H1 (cell line): ENCODE data around the gene WDFY1. TPM values are rescaled to one million over a fixed set of nuclear protein-coding genes. Genes with fewer than 3 reads are reported as not detected.

Experiments
- CTCF ChIA-PET: fragments of 300-600 bp; sonication (Branson Sonifier 250); formaldehyde crosslinking; loops from one replicate; lab custom pipeline; 2021; ENCODE audit not compliant: partially characterized antibody; lab: Charles Lee
- POLR2A ChIA-PET: fragments of 300-600 bp; sonication (Branson Sonifier 250); formaldehyde crosslinking; loops from one replicate; lab custom pipeline; 2021; ENCODE audit warnings: inconsistent platforms; ENCODE audit not compliant: partially characterized antibody; lab: Charles Lee
- DNase-seq, 2 experiments: peaks; one replicate each; pipeline versions ENCODE4 v3.0.0 to v3.0.0-alpha.2; 2010 to 2022; ENCODE audit warnings: low spot score in 2 of 2, low read depth in 1 of 2, mixed read lengths in 1 of 2
- FAIRE-seq: peaks from 2 replicates; lab custom pipeline; 2011; peaks lifted over from hg19 to GRCh38; lab: Jason Lieb, UNC
- H2AFZ ChIP-seq: 2 replicates; pipeline ENCODE4 v1.8.1; 2012; ENCODE audit warnings: low read length, inconsistent platforms
- H2AK5ac ChIP-seq: 2 replicates; pipeline ENCODE4 v1.6.1; 2013; ENCODE audit warnings: low read depth, low read length
- H2BK120ac ChIP-seq: replicated peaks from 2 replicates; pipeline ENCODE3; 2013; ENCODE audit warnings: low read depth, low read length, inconsistent platforms
- H2BK12ac ChIP-seq: 2 replicates; pipeline ENCODE4 v1.6.1; 2013; ENCODE audit warnings: low read depth, low read length
- H2BK15ac ChIP-seq: 2 replicates; pipeline ENCODE4 v1.6.1; 2013; ENCODE audit warnings: low read length
- H2BK20ac ChIP-seq: 2 replicates; pipeline ENCODE4 v1.6.1; 2013; ENCODE audit warnings: low read length
- H2BK5ac ChIP-seq: 2 replicates; pipeline ENCODE4 v1.6.1; 2013; ENCODE audit warnings: low read depth, low read length
- H3K14ac ChIP-seq: 2 replicates; pipeline ENCODE4 v1.6.1; 2013; ENCODE audit warnings: inconsistent platforms; ENCODE audit not compliant: insufficient read length
- H3K18ac ChIP-seq: 2 replicates; pipeline ENCODE4 v1.6.1; 2013; ENCODE audit warnings: low read length; ENCODE audit errors: extremely low read depth
- H3K23ac ChIP-seq: 2 replicates; pipeline ENCODE4 v1.6.1; 2013; ENCODE audit warnings: inconsistent platforms; ENCODE audit not compliant: insufficient read length
- H3K23me2 ChIP-seq: 2 replicates; pipeline ENCODE4 v1.6.1; 2013; ENCODE audit warnings: low read depth, low read length
- H3K27ac ChIP-seq: 2 replicates; pipeline ENCODE4 v1.6.1; 2011; ENCODE audit warnings: low read depth, low read length, inconsistent platforms
- H3K27me3 ChIP-seq, 4 experiments: replicated peaks in 1 of 4; 1 replicate in 1 of 4; 2 replicates in 3 of 4; pipeline versions ENCODE4 v1.6.1 to v1.8.1; 2011 to 2013; ENCODE audit warnings: low read length in 3 of 4, mild to moderate bottlenecking in 3 of 4, inconsistent platforms in 2 of 4, mixed read lengths in 2 of 4, moderate library complexity in 1 of 4; ENCODE audit not compliant: control insufficient read depth in 3 of 4, insufficient read depth in 3 of 4; ENCODE audit errors: extremely low read depth in 1 of 4
- H3K36me3 ChIP-seq, 4 experiments: 2 replicates each; pipeline versions ENCODE4 v1.6.1 to v1.8.1; 2011 to 2013; ENCODE audit warnings: mild to moderate bottlenecking in 4 of 4, low read length in 3 of 4, moderate library complexity in 2 of 4, control low read depth in 1 of 4, inconsistent platforms in 1 of 4; ENCODE audit not compliant: insufficient read depth in 4 of 4, control insufficient read depth in 2 of 4
- H3K4ac ChIP-seq: replicated peaks from 2 replicates; pipeline ENCODE3; 2013; ENCODE audit warnings: low read length, low read depth, mixed read lengths, inconsistent platforms; ENCODE audit not compliant: insufficient read length
- H3K4me1 ChIP-seq, 4 experiments: replicated peaks in 1 of 4; 1 replicate in 1 of 4; 2 replicates in 3 of 4; pipeline versions ENCODE4 v1.6.1 to v1.8.1; 2011 to 2013; ENCODE audit warnings: low read length in 3 of 4, inconsistent platforms in 2 of 4, mixed read lengths in 1 of 4; ENCODE audit not compliant: insufficient read depth in 4 of 4, control insufficient read depth in 3 of 4
- H3K4me2 ChIP-seq, 2 experiments: 2 replicates each; pipeline versions ENCODE4 v1.6.1 to v1.8.1; 2011 to 2013; ENCODE audit warnings: low read depth in 2 of 2, low read length in 2 of 2, control low read depth in 1 of 2, inconsistent platforms in 1 of 2, mild to moderate bottlenecking in 1 of 2; ENCODE audit not compliant: insufficient read depth in 1 of 2
- H3K4me3 ChIP-seq, 4 experiments: fragments of 200-600, 300-600 bp in 1 of 4; sonication (generic), shearing (Covaris generic), sonication (Bioruptor Twin) in 1 of 4; 2 replicates each; pipeline versions ENCODE4 v1.5.1 to v1.8.1; 2011 to 2016; ENCODE audit warnings: low read length in 4 of 4, low read depth in 3 of 4, control low read depth in 2 of 4, inconsistent platforms in 2 of 4, mild to moderate bottlenecking in 2 of 4, mixed read lengths in 1 of 4, moderate library complexity in 1 of 4; ENCODE audit not compliant: insufficient read depth in 2 of 4; ENCODE audit errors: extremely low read depth in 1 of 4
- H3K56ac ChIP-seq: replicated peaks from 2 replicates; pipeline ENCODE3; 2013; ENCODE audit warnings: low read depth, mild to moderate bottlenecking, mixed read lengths, low read length, inconsistent platforms; ENCODE audit not compliant: insufficient read length
- H3K79me1 ChIP-seq: 2 replicates; pipeline ENCODE4 v1.6.1; 2013; ENCODE audit warnings: low read depth, low read length, control low read depth
- H3K79me2 ChIP-seq, 2 experiments: 2 replicates each; pipeline versions ENCODE4 v1.6.1 to v1.8.1; 2012 to 2013; ENCODE audit warnings: low read length in 2 of 2, mild to moderate bottlenecking in 2 of 2, inconsistent platforms in 1 of 2; ENCODE audit not compliant: insufficient read depth in 2 of 2, control insufficient read depth in 1 of 2
- H3K9ac ChIP-seq, 4 experiments: replicated peaks in 1 of 4; 1 replicate in 1 of 4; 2 replicates in 3 of 4; pipeline versions ENCODE4 v1.6.1 to v1.8.1; 2011 to 2013; ENCODE audit warnings: low read depth in 3 of 4, low read length in 3 of 4, control low read depth in 2 of 4, mild to moderate bottlenecking in 2 of 4, moderate library complexity in 2 of 4, inconsistent platforms in 1 of 4; ENCODE audit errors: extremely low read depth in 1 of 4
- H3K9me3 ChIP-seq, 2 experiments: 2 replicates each; pipeline versions ENCODE4 v1.6.1 to v1.8.1; 2012 to 2013; ENCODE audit warnings: mild to moderate bottlenecking in 2 of 2, moderate library complexity in 2 of 2, control low read depth in 1 of 2, inconsistent platforms in 1 of 2, low read depth in 1 of 2, low read length in 1 of 2, mixed read lengths in 1 of 2; ENCODE audit not compliant: insufficient read depth in 2 of 2
- H4K20me1 ChIP-seq, 2 experiments: replicated peaks in 1 of 2; 2 replicates each; pipeline versions ENCODE3 to v1.8.1; 2011 to 2013; ENCODE audit warnings: inconsistent platforms in 2 of 2, low read length in 2 of 2, mild to moderate bottlenecking in 1 of 2; ENCODE audit not compliant: insufficient read depth in 2 of 2, control insufficient read depth in 1 of 2
- H4K5ac ChIP-seq: 2 replicates; pipeline ENCODE4 v1.6.1; 2013; ENCODE audit warnings: low read length, low read depth, mixed read lengths, inconsistent platforms; ENCODE audit not compliant: insufficient read length
- H4K8ac ChIP-seq: 2 replicates; pipeline ENCODE4 v1.8.0; 2013; ENCODE audit warnings: mild to moderate bottlenecking, moderate library complexity, low read length, inconsistent platforms; ENCODE audit not compliant: insufficient read depth; ENCODE audit errors: extremely low read depth
- H4K91ac ChIP-seq: replicated peaks from 2 replicates; pipeline ENCODE3; 2013; ENCODE audit warnings: low read length, mixed read lengths, inconsistent platforms; ENCODE audit not compliant: insufficient read length
- BCL11A ChIP-seq, 2 experiments: IDR thresholded peaks; one replicate each; pipeline ENCODE4 v1.6.1; 2011; ENCODE audit warnings: low read depth in 2 of 2, low read length in 2 of 2, mild to moderate bottlenecking in 2 of 2
- CREB1 ChIP-seq: IDR thresholded peaks from 2 replicates; pipeline ENCODE4 v1.6.1; 2012; ENCODE audit warnings: inconsistent platforms
- EP300 ChIP-seq, 2 experiments: IDR thresholded peaks; 1 replicate in 1 of 2; 2 replicates in 1 of 2; pipeline ENCODE4 v1.6.1; 2011 to 2012; ENCODE audit warnings: low read depth in 2 of 2, low read length in 2 of 2, mild to moderate bottlenecking in 2 of 2, borderline replicate concordance in 1 of 2, inconsistent platforms in 1 of 2, moderate library complexity in 1 of 2
- EZH2 ChIP-seq: fragments of 200-600 bp; sonication (generic); IDR thresholded peaks from 2 replicates; pipeline ENCODE4 v1.7.1; 2012; ENCODE audit warnings: low read depth, mild to moderate bottlenecking, moderate library complexity, low read length, inconsistent platforms; ENCODE audit not compliant: severe bottlenecking
- FOSL1 ChIP-seq: IDR thresholded peaks from 2 replicates; pipeline ENCODE4 v1.6.1; 2011; ENCODE audit warnings: mild to moderate bottlenecking, low read depth, low read length, moderate library complexity; ENCODE audit not compliant: insufficient read depth
- GTF2F1 ChIP-seq: IDR thresholded peaks from 2 replicates; pipeline ENCODE4 v1.6.1; 2012; ENCODE audit warnings: low read depth, low read length, improper control_type of control experiment, borderline replicate concordance
- PHF8 ChIP-seq: fragments of 200-600 bp; sonication (generic); conservative IDR thresholded peaks from 2 replicates; pipeline ENCODE4 v1.7.1; 2012; ENCODE audit warnings: low read depth, mild to moderate bottlenecking, inconsistent platforms, low read length, moderate library complexity
- POLR2A ChIP-seq, 2 experiments: IDR thresholded peaks; 1 replicate in 1 of 2; 2 replicates in 1 of 2; pipeline ENCODE4 v1.6.1; 2011; ENCODE audit warnings: low read depth in 2 of 2, low read length in 2 of 2, mild to moderate bottlenecking in 2 of 2; ENCODE audit errors: control extremely low read depth in 1 of 2
- SIX5 ChIP-seq: IDR thresholded peaks from 2 replicates; pipeline ENCODE4 v1.6.1; 2011; ENCODE audit warnings: mild to moderate bottlenecking, low read depth, low read length
- SUZ12 ChIP-seq: fragments of 200-600 bp; sonication (generic); IDR thresholded peaks from 2 replicates; pipeline ENCODE4 v1.6.1; 2012; ENCODE audit warnings: mild to moderate bottlenecking, inconsistent platforms, low read length, moderate library complexity, mixed read lengths
- WGBS, 2 experiments: shearing (Covaris generic) in 1 of 2; methylation state at CpG; one replicate each; pipeline versions ENCODE4 v1.1.6 to v1.1.7; 2013 to 2015; ENCODE audit warnings: low lambda C conversion rate in 2 of 2, mixed read lengths in 2 of 2, inconsistent platforms in 1 of 2, low coverage in 1 of 2, missing lambda C conversion rate in 1 of 2; ENCODE audit not compliant: insufficient replicate concordance in 2 of 2, insufficient coverage in 1 of 2, insufficient read length in 1 of 2; ENCODE audit errors: extremely low coverage in 1 of 2, missing lambda C conversion rate in 1 of 2; 5-methylcytosine and 5-hydroxymethylcytosine counted together
- polyA plus RNA-seq, 7 experiments: library from polyadenylated mRNA; depleted of rRNA in 3 of 7; stranded (reverse) in 5 of 7; unstranded in 2 of 7; fragments of >200 nt in 5 of 7; fragments of 200-250 nt in 2 of 7; gene quantifications; 1 replicate in 5 of 7; 2 replicates in 1 of 7; 4 replicates in 1 of 7; pipeline versions ENCODE4 v1.2.1 to v1.2.3, GENCODE V29; 2011 to 2013; ENCODE audit warnings: missing spikeins in 2 of 7, mixed read lengths in 2 of 7
- total RNA-seq: library from RNA; stranded (reverse); fragmentation: NEBNext Ultra II Directional; extraction: Animal tissue kit (Norgen Biotek cat#: 25700); gene quantifications from 2 replicates; pipeline ENCODE4 v1.2.1, GENCODE V29; 2021
- TF ChIP-seq, protein P1 (sequence below): IDR thresholded peaks from 2 replicates; pipeline ENCODE4 v1.6.1; 2012; ENCODE audit warnings: low read length, inconsistent platforms

WDFY1 gene
- total and polyA plus RNA-seq, 2 of the 8 experiments (the other 6 are each of a cell fraction or from before 2014, with no cell fraction given) = 68.4 to 94.7 TPM

DNA sequence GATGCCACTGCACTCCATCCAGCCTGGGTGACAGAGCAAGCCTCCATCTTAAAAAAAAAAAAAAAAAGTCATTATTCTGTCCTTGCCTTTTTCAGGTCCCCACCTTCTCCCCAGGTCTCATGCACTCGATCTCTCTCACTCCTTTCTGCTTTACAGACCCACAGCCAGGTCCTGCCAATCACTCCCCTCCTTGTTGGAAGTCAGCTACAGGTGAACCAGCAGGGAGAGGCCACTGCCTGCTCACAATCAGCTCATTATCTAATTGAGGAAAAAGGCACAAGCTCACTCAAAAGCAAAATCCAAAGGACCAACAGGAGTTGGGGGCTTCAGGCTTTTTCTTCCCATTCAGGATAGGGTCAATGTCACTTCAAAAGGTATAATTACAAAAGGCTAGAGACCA lies 2.0 kb downstream of the WDFY1 start:
- Histone ChIP-seq H3K56ac (no peak overlapping the region), H2BK120ac (no peak overlapping the region), H3K79me2 (peaks cover 19 to 58% of the 10 kb centered on the region in 2 experiments), H3K9ac (no peak overlapping the region), H4K5ac (no peak overlapping the region), H2BK15ac (no peak overlapping the region), H2BK12ac (no peak overlapping the region), H3K4me1 (peaks cover 2 to 32% (median 18%) of the 10 kb centered on the region in 4 experiments; a peak in 5 of 7 replicates), H2AK5ac (0 out of 2 replicates have a peak overlapping the region, but pooled peaks have one; percentile 40), H3K36me3 (no peaks in the 10 kb centered on the region; a peak in 1 of 8 replicates), H3K27me3 (no peaks in the 10 kb centered on the region), H2AFZ (no peak overlapping the region), H2BK20ac (no peak overlapping the region), H4K20me1 (peaks cover 4% of the 10 kb centered on the region in 2 experiments), H2BK5ac (no peak overlapping the region; the same call in 1 of the 2 replicates), H3K23ac (no peak overlapping the region), H3K9me3 (no peaks in the 10 kb centered on the region), H3K18ac (no peak overlapping the region), H3K4ac (no peak overlapping the region), H3K14ac (no peak overlapping the region), H3K79me1 (peaks cover 4% of the 10 kb centered on the region; the same call in 1 of the 2 replicates), H4K8ac (no peak overlapping the region), H3K4me3 (peak overlapping the region in 2 of 4 experiments; percentile 61 to 90; a peak in 3 of 8 replicates), H3K27ac (no peak overlapping the region), H3K4me2 (peak overlapping the region; percentile 74 to 91), H4K91ac (no peak overlapping the region), H3K23me2 (peaks cover 4% of the 10 kb centered on the region)
- ChIA-PET CTCF (interaction anchor here (0.7 to 1.7 kb wide), 4 partner anchors 12 to 1899 kb away, joined by 3 to 5 read pairs (median 4); no protein-coding TSS in a partner anchor), POLR2A (interaction anchor here (1.0 to 3.4 kb wide), 5 partner anchors 9 to 31 kb away, joined by 4 to 19 read pairs (median 6); no protein-coding TSS in a partner anchor)
- no peak for DNase-seq
- FAIRE-seq = no peak
- WGBS, 2 experiments = 100% methylated on average over 1 of the region's 1 CpG; no CpG with 5 or more reads in 1 of the 2 experiments
- TF ChIP-seq SUZ12 (no peak), PHF8 (no peak), GTF2F1 (no peak), BCL11A (IDR thresholded peaks at IDR 0.05; ENCODE audit: low read depth in 2 of 2, low read length in 2 of 2) (no peak), EZH2 (no peak), CREB1 (no peak), EP300 (IDR thresholded peaks at IDR 0.05; ENCODE audit: borderline replicate concordance in 1 of 2, low read depth in 2 of 2, low read length in 2 of 2) (no peak), FOSL1 (no peak), SIX5 (no peak), POLR2A (IDR thresholded peaks at IDR 0.05; ENCODE audit: control extremely low read depth in 1 of 2, low read depth in 2 of 2, low read length in 2 of 2) (no peak)
- TF ChIP-seq, protein P1, sequence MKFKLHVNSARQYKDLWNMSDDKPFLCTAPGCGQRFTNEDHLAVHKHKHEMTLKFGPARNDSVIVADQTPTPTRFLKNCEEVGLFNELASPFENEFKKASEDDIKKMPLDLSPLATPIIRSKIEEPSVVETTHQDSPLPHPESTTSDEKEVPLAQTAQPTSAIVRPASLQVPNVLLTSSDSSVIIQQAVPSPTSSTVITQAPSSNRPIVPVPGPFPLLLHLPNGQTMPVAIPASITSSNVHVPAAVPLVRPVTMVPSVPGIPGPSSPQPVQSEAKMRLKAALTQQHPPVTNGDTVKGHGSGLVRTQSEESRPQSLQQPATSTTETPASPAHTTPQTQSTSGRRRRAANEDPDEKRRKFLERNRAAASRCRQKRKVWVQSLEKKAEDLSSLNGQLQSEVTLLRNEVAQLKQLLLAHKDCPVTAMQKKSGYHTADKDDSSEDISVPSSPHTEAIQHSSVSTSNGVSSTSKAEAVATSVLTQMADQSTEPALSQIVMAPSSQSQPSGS = no peak
